Peyer's patch (tissue), 4 donors: Measurements from ENCODE around the gene ADAMTS14. TPM values are rescaled to one million over a fixed set of nuclear protein-coding genes. Genes with fewer than 3 reads are reported as not detected.

ENCODE experiments used
- DNase-seq, 3 donors: peaks; one replicate each; pipeline ENCODE4 v3.0.0-alpha.2; 2017 to 2019
- H3K27ac ChIP-seq, 4 donors: fragments of 200-600 bp; sonication (generic); one replicate each; pipeline ENCODE4 v1.5.1; 2016 to 2019
- H3K27me3 ChIP-seq, 2 donors: fragments of 200-600 bp; sonication (generic); one replicate each; pipeline ENCODE4 v1.5.1; 2019
- H3K36me3 ChIP-seq, 3 donors: fragments of 200-600 bp; sonication (generic); one replicate each; pipeline ENCODE4 v1.5.1; 2016 to 2019
- H3K4me1 ChIP-seq, 4 donors: fragments of 200-600 bp; sonication (generic); one replicate each; pipeline ENCODE4 v1.5.1; 2016 to 2019
- H3K4me3 ChIP-seq, 4 donors: fragments of 200-600 bp; sonication (generic); 1 replicate in 3 of 4; 2 replicates in 1 of 4; pipeline ENCODE4 v1.5.1; 2016 to 2019; ENCODE audit warnings: mild to moderate bottlenecking in 1 of 4
- H3K9me3 ChIP-seq, 4 donors: fragments of 200-600 bp; sonication (generic); one replicate each; pipeline ENCODE4 v1.5.1; 2016 to 2019; ENCODE audit warnings: mild to moderate bottlenecking in 1 of 4
- CTCF ChIP-seq, 6 experiments: fragments of 450-650 bp in 4 of 6; fragments of 200-600 bp in 2 of 6; sonication (generic) in 1 of 6; IDR thresholded peaks; one replicate each; pipeline ENCODE4 v1.5.1; 2017 to 2019; ENCODE audit warnings: antibody characterized with exemption in 6 of 6, mild to moderate bottlenecking in 3 of 6, moderate library complexity in 1 of 6
- POLR2A ChIP-seq, 2 donors: fragments of 450-650 bp; IDR thresholded peaks; one replicate each; pipeline ENCODE4 v1.5.1; 2017; ENCODE audit warnings: antibody characterized with exemption in 2 of 2, mild to moderate bottlenecking in 2 of 2, moderate library complexity in 2 of 2
- total RNA-seq, 4 donors: library from RNA; depleted of rRNA; stranded (reverse); fragments of >200 nt; gene quantifications; one replicate each; pipeline ENCODE4 v1.1.0, GENCODE V29; 2016

The ADAMTS14 gene
- total RNA-seq, 4 donors from 2014 or later: 2.3 to 10.7 (median 4.2) TPM

DNA sequence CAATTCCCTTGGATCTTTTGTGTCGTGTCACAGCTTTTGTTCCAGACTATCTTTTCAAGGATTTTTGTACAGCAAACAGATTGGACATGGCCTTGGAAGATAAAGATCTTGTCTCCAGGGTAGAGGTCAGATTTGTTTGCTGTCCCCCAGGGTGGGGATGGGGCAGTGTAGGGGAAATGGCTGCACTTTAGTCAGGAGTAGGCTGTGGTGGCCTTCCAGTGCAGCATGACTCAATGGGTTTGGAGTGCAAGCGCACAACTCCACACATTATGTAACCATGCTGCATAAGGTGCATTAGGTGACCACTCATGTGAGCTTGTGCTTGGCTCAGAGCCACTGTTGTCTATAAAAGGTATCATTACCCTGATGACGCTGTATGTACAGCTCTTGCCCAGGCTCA, 23.9 kb upstream of the ADAMTS14 start:
- Histone ChIP-seq H3K27me3 (no peaks in the 10 kb centered on the region), H3K36me3 (no peaks in the 10 kb centered on the region), H3K4me1 (no peaks in the 10 kb centered on the region), H3K27ac (no peak overlapping the region), H3K4me3 (no peak overlapping the region), H3K9me3 (peaks cover 0 to 29% (median 1%) of the 10 kb centered on the region in 4 donors)
- TF ChIP-seq CTCF (IDR thresholded peaks at IDR 0.05): no peak
- TF ChIP-seq POLR2A (IDR thresholded peaks at IDR 0.05): no peak
- no peak for DNase-seq

DNA sequence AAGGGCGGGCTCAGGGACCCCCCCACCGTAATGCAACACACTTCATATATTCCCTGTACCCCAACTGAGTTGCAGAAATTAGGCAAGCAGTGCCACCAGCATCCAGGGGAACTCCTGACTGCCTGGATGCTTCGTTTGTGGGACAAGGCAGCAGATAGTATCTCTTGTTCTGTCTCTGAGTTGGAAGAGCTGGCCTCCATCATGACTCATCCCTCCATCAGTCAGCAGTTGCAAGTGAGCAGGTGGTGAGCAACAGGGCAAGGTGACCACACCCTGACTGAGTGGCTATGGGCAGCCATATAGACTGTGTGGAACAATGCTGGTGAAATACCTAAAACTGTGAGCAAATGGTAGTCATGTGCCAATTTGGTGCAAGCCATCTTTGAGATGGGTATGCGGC, 22.8 kb upstream of the ADAMTS14 start:
- Histone ChIP-seq H3K27me3 (no peaks in the 10 kb centered on the region), H3K9me3 (peaks cover 0 to 29% (median 1%) of the 10 kb centered on the region in 4 donors), H3K27ac (no peak overlapping the region), H3K4me1 (no peaks in the 10 kb centered on the region), H3K4me3 (no peak overlapping the region), H3K36me3 (no peaks in the 10 kb centered on the region)
- no peak for TF ChIP-seq CTCF (IDR thresholded peaks at IDR 0.05)
- TF ChIP-seq POLR2A (IDR thresholded peaks at IDR 0.05): no peak
- no peak for DNase-seq

DNA sequence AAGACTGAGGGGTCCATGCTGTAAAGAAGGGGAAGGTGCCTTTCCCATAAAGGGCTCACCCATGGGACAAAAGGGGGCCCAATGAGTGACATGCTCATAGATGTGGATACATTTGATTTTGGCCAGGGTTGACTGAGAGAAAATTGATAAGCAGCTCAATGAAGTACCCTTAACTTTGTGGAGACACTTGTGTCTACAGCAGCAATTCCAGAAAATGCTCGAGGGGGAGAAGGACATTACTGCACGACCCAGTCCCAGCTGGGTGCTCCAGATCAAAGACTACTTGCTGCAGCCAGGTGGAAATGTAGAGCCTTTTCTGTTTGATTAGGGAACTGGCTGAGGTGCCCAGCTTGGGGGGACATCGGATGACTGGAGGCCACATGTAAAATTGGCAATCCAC, 22.2 kb upstream of the ADAMTS14 start:
- H3K9me3 ChIP-seq: peaks cover 0 to 29% (median 1%) of the 10 kb centered on the region in 4 donors
- no peaks in the 10 kb centered on the region for H3K27me3 ChIP-seq
- H3K36me3 ChIP-seq: no peaks in the 10 kb centered on the region
- TF ChIP-seq POLR2A (IDR thresholded peaks at IDR 0.05): no peak
- no peak for TF ChIP-seq CTCF (IDR thresholded peaks at IDR 0.05)
- H3K4me3 ChIP-seq: no peak overlapping the region
- DNase-seq: no peak
- H3K4me1 ChIP-seq: no peaks in the 10 kb centered on the region
- no peak overlapping the region for H3K27ac ChIP-seq

DNA sequence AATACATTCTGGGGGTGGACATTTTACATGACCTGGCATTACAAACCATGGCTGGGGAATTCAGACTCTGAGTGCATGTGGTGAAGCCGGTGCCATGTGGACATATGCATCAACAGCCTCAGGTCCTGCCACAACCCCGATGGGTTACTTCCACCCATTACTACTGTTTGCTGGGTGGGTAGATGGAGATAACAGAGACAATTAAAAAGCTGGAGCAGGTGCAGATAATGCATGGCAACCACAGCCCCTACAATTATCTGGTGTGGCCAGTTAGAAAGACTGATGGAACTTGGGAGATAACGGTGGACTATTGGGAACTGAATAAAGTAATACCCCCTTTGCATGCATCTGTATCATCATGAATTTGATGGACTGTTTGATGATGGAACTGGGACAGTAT, 21.6 kb upstream of the ADAMTS14 start:
- no peak for TF ChIP-seq CTCF (IDR thresholded peaks at IDR 0.05)
- TF ChIP-seq POLR2A (IDR thresholded peaks at IDR 0.05): no peak
- peaks cover 0 to 29% (median 1%) of the 10 kb centered on the region in 4 donors for H3K9me3 ChIP-seq
- H3K36me3 ChIP-seq: no peaks in the 10 kb centered on the region
- H3K27me3 ChIP-seq: no peaks in the 10 kb centered on the region
- no peak overlapping the region for H3K27ac ChIP-seq
- no peaks in the 10 kb centered on the region for H3K4me1 ChIP-seq
- H3K4me3 ChIP-seq: no peak overlapping the region
- no peak for DNase-seq

DNA sequence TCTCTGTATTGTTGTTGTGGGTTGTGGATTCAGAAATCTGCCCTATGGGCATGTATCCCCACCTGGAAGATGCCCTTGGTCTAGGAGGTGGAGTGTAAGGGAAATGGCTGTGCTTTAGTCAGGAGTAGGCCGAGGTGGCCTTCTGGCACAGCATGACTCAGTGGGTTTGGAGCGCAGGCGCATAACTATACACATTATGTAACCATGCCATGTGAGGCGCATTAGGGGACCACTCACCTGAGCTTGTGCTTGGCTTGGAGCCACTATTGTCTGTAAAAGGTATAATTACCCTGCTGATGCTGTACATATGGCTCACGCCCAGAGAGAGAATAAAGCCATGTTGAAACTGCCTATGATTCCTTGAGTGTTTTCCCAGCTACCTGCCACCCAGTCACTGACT, 20.6 kb upstream of the ADAMTS14 start:
- DNase-seq: no peak
- Histone ChIP-seq H3K4me1 (no peaks in the 10 kb centered on the region), H3K27me3 (no peaks in the 10 kb centered on the region), H3K27ac (no peak overlapping the region), H3K36me3 (no peaks in the 10 kb centered on the region), H3K9me3 (peaks cover 0 to 29% (median 1%) of the 10 kb centered on the region in 4 donors), H3K4me3 (no peak overlapping the region)
- no peak for TF ChIP-seq POLR2A (IDR thresholded peaks at IDR 0.05)
- TF ChIP-seq CTCF (IDR thresholded peaks at IDR 0.05): no peak
